GM12865 (cell line): ENCODE data around the gene FRRS1.

Experiments used
- DNase-seq: peaks from one replicate; pipeline ENCODE4 v3.0.0; 2010; ENCODE audit warnings: low read depth
- H3K4me3 ChIP-seq: 2 replicates; pipeline ENCODE4 v1.5.1; 2011; ENCODE audit warnings: mild to moderate bottlenecking, low read depth, low read length, control low read depth
- TF ChIP-seq, protein P1 (sequence below): IDR thresholded peaks from 2 replicates; pipeline ENCODE4 v1.5.1; 2011; ENCODE audit warnings: low read length, control low read depth, low read depth, inconsistent platforms; ENCODE audit not compliant: insufficient read depth; ENCODE audit errors: missing control alignments

The FRRS1 gene

GRCh38 chr1:99675994-99676393 lies 90.4 kb downstream of the FRRS1 start:
- no peak overlapping the region for H3K4me3 ChIP-seq
- TF ChIP-seq, protein P1, sequence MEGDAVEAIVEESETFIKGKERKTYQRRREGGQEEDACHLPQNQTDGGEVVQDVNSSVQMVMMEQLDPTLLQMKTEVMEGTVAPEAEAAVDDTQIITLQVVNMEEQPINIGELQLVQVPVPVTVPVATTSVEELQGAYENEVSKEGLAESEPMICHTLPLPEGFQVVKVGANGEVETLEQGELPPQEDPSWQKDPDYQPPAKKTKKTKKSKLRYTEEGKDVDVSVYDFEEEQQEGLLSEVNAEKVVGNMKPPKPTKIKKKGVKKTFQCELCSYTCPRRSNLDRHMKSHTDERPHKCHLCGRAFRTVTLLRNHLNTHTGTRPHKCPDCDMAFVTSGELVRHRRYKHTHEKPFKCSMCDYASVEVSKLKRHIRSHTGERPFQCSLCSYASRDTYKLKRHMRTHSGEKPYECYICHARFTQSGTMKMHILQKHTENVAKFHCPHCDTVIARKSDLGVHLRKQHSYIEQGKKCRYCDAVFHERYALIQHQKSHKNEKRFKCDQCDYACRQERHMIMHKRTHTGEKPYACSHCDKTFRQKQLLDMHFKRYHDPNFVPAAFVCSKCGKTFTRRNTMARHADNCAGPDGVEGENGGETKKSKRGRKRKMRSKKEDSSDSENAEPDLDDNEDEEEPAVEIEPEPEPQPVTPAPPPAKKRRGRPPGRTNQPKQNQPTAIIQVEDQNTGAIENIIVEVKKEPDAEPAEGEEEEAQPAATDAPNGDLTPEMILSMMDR = no peak
- no peak for DNase-seq

GRCh38 chr1:99675292-99675691 lies 91.1 kb downstream of the FRRS1 start:
- no peak overlapping the region for H3K4me3 ChIP-seq
- TF ChIP-seq, protein P1 = no peak
- DNase-seq = no peak

- TF ChIP-seq, protein P1 = no peak
- DNase-seq = no peak
- H3K4me3 ChIP-seq = no peak overlapping the region
Measured at GRCh38 chr1:99674115-99675064, 92.0 kb downstream of the FRRS1 start.

DNA sequence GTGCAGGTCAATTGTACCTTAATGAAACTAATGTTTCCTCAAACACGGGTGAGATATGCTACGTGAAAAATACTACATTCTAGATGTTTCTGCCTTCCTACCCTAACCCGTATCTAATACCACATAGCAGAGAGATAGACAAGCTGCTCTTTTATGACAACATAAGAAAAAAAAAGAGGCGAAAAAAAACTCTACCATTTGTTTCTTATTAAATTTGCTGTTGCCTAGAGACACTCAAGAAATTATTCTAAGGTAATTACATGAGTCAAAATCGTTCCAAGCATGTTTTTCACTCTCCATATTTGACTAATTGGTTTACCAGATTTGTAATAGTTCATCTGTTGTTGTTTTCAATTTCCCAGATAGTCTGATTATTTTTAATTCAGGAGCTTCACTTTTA lies 93.1 kb downstream of the FRRS1 start:
- no peak overlapping the region for H3K4me3 ChIP-seq
- TF ChIP-seq, protein P1 = no peak
- DNase-seq = no peak

GRCh38 chr1:99672530-99673213 lies 93.8 kb downstream of the FRRS1 start:
- H3K4me3 ChIP-seq = no peak overlapping the region
- DNase-seq = no peak
- TF ChIP-seq, protein P1 = no peak

- TF ChIP-seq, protein P1 = no peak
- no peak overlapping the region for H3K4me3 ChIP-seq
- no peak for DNase-seq
Measured at GRCh38 chr1:99672038-99672437, 94.4 kb downstream of the FRRS1 start.

GRCh38 chr1:99670583-99670982 lies 95.9 kb downstream of the FRRS1 start:
- no peak for DNase-seq
- TF ChIP-seq, protein P1 = no peak
- no peak overlapping the region for H3K4me3 ChIP-seq
